AG09309 (cell line): Measurements from ENCODE around the gene TIMELESS.
"Not testable (repeated sequence)": the region's sequence is repeated elsewhere in the genome, so short reads cannot be mapped to it uniquely, and the experiment has no call there.

Source experiments
- DNase-seq: peaks from one replicate; pipeline ENCODE4 v3.0.0-alpha.2; 2010; ENCODE audit warnings: low read depth
- H3K4me3 ChIP-seq: 2 replicates; pipeline ENCODE4 v1.5.1; 2011; ENCODE audit warnings: mild to moderate bottlenecking, low read depth, low read length, moderate library complexity; ENCODE audit not compliant: control insufficient read depth
- TF ChIP-seq, protein P1 (sequence below): IDR thresholded peaks from 2 replicates; pipeline ENCODE4 v1.5.1; 2011; ENCODE audit warnings: mild to moderate bottlenecking, low read depth, low read length, inconsistent platforms; ENCODE audit not compliant: insufficient read depth, control insufficient read depth; ENCODE audit errors: missing control alignments

Gene TIMELESS

GRCh38 chr12:56399466-56399865, 49.8 kb downstream of the TIMELESS start:
- not testable (repeated sequence) for H3K4me3 ChIP-seq, DNase-seq

GRCh38 chr12:56398324-56398723, 50.9 kb downstream of the TIMELESS start:
- TF ChIP-seq, protein P1, sequence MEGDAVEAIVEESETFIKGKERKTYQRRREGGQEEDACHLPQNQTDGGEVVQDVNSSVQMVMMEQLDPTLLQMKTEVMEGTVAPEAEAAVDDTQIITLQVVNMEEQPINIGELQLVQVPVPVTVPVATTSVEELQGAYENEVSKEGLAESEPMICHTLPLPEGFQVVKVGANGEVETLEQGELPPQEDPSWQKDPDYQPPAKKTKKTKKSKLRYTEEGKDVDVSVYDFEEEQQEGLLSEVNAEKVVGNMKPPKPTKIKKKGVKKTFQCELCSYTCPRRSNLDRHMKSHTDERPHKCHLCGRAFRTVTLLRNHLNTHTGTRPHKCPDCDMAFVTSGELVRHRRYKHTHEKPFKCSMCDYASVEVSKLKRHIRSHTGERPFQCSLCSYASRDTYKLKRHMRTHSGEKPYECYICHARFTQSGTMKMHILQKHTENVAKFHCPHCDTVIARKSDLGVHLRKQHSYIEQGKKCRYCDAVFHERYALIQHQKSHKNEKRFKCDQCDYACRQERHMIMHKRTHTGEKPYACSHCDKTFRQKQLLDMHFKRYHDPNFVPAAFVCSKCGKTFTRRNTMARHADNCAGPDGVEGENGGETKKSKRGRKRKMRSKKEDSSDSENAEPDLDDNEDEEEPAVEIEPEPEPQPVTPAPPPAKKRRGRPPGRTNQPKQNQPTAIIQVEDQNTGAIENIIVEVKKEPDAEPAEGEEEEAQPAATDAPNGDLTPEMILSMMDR, result no peak
- no peak for DNase-seq
- no peak overlapping the region for H3K4me3 ChIP-seq

- no peak overlapping the region for H3K4me3 ChIP-seq
- no peak for DNase-seq
These were observed 56.9 kb downstream of the TIMELESS start for GRCh38 chr12:56392331-56392730.

DNA sequence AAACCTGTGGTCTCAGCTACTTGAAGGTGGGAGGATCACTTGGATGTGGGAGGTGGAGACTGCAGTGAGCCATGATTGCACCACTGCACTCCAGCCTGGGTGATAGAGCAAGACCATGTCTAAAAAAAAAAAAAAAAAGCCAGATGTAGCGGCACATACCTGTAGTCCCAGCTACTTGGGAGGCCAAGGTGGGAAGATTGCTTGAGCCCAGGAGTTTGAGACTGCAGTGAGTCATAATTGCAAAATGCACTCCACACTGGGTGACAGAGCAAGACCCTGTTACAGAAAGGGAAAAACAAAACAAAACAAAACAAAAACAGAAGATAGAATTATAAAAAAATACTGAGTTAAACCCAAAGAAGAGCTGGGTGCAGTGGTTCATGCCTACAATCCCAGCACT, 57.5 kb downstream of the TIMELESS start:
- no peak for DNase-seq
- TF ChIP-seq, protein P1, result no peak
- no peak overlapping the region for H3K4me3 ChIP-seq

More at GRCh38 chr12:56392331-56392730, 56.9 kb downstream of the TIMELESS start:
- TF ChIP-seq, protein P1, result no peak

DNA sequence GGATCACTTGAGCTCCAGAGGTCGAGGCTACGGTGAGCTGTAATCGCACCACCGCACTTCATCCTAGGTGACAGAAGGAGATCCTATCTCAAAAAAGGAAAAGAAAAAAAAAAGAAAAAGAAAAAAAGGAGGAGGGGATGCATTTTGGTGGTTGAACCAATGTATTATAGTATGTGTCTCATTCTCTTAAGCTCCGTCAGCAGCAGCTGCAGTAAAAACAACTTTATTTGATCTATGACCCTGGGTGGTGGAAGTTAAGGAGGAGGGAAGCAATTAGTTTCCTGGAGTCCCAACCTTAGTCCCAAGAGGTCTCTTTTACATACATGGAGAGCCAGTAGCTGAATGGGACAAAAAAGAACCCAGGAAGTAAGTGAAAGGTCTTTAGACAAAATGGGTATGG, 59.8 kb downstream of the TIMELESS start:
- TF ChIP-seq, protein P1, result no peak
- DNase-seq, result no peak
- no peak overlapping the region for H3K4me3 ChIP-seq

DNA sequence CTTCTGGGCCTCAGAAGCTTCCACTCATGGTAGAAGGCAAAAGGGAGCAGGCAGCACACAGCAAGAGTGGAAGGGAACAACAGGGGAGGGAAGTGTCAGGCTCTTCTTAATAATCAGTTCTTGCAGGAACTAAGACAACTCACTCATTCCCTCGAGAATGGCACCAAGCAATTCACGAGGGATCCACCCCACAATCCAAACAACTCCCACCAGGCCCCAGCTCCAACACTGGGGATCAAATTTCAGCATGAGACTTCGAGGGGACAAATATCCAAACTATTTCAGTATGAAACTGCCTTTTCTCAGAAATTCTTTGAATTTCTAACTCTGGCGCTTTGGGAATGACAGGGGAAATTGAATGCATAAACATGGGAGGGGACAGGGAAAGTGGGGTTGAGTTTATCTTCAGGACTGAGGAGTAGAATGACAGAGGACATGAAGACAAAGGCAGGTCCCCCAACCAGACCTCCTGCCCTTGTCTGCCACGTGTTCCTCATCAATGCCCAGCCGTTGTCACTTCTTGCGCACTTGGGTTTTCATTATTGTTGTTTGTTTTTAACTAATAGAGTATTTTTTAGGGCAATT, 62.0 kb downstream of the TIMELESS start:
- TF ChIP-seq, protein P1, result no peak
- H3K4me3 ChIP-seq, result no peak overlapping the region
- DNase-seq, result no peak

DNA sequence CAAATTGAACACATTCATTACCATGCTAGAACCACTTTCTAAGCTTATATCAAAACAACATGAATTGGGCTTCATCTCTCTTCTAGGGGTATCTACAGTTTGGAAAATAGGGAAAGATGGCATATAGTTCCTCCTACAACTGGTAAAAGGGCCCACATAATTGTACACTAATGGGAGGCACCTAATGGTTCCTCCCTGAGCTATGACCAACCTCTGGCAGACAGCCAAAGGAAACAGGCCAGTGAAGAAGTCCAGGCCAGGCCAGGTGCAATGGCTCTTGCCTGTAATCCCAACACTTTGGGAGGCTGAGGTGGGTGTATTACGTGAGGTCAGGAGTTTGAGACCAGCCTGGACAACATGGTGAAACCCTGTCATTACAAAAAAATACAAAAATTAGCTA, 63.4 kb downstream of the TIMELESS start:
- TF ChIP-seq, protein P1, result no peak
- DNase-seq, result no peak
- no peak overlapping the region for H3K4me3 ChIP-seq
